K562 (cell line): ENCODE measurements around the gene TMEM178A.

Experiments
- CTCF ChIP-seq, 3 experiments: IDR thresholded peaks in 2 of 3; conservative IDR thresholded peaks in 1 of 3; 2 replicates each; pipeline ENCODE4 v1.5.1; 2011 to 2012; ENCODE audit warnings: low read length in 3 of 3, mild to moderate bottlenecking in 3 of 3, control low read depth in 2 of 3, improper control_type of control experiment in 1 of 3, inconsistent platforms in 1 of 3, low read depth in 1 of 3, mixed read lengths in 1 of 3, moderate library complexity in 1 of 3; ENCODE audit not compliant: insufficient read depth in 2 of 3
- EZH2 ChIP-seq: IDR thresholded peaks from 2 replicates; pipeline ENCODE4 v1.6.1; 2012; ENCODE audit warnings: low read depth, mild to moderate bottlenecking, inconsistent platforms, low read length, borderline replicate concordance
- GABPA ChIP-seq: fragments of 200-800 bp; sonication (Bioruptor generic); conservative IDR thresholded peaks from 2 replicates; pipeline ENCODE4 v1.6.1; 2016; ENCODE audit warnings: low read depth, missing genetic modification characterization, missing compliant biosample characterization
- KAT7 ChIP-seq: sonication (generic); formaldehyde crosslinking; IDR thresholded peaks from 2 replicates; pipeline ENCODE4 v1.8.0; 2022; ENCODE audit warnings: missing genetic modification reagents, mild to moderate bottlenecking, borderline replicate concordance
- NELFE ChIP-seq: IDR thresholded peaks from 2 replicates; pipeline ENCODE4 v1.6.1; 2011; ENCODE audit warnings: mild to moderate bottlenecking; ENCODE audit not compliant: insufficient read depth, insufficient read length
- NONO ChIP-seq, 2 experiments: fragments of 200-400 bp in 1 of 2; fragments of 450-650 bp in 1 of 2; formaldehyde crosslinking in 1 of 2; IDR thresholded peaks; 2 replicates each; pipeline ENCODE4 v1.6.1; 2017; ENCODE audit warnings: low read depth in 2 of 2, mild to moderate bottlenecking in 2 of 2, moderate library complexity in 2 of 2, low read length in 1 of 2
- NR2C2 ChIP-seq, 2 experiments: fragments of 200-800 bp in 1 of 2; sonication (Bioruptor generic) in 1 of 2; sonication (generic) in 1 of 2; formaldehyde crosslinking in 1 of 2; IDR thresholded peaks; 2 replicates each; pipeline versions ENCODE4 v1.6.1 to v1.8.0; 2016 to 2022; ENCODE audit warnings: mild to moderate bottlenecking in 1 of 2, missing compliant biosample characterization in 1 of 2, missing genetic modification characterization in 1 of 2, missing genetic modification reagents in 1 of 2
- POLR2A ChIP-seq: fragments of 450-650 bp; conservative IDR thresholded peaks from 2 replicates; pipeline ENCODE4 v1.6.1; 2016
- ZBTB1 ChIP-seq: sonication (generic); formaldehyde crosslinking; IDR thresholded peaks from 2 replicates; pipeline ENCODE4 v1.8.1; 2023; ENCODE audit warnings: missing genetic modification reagents, low read depth, mild to moderate bottlenecking, borderline replicate concordance
- ZBTB5 ChIP-seq: fragments of 450-650 bp; IDR thresholded peaks from 2 replicates; pipeline ENCODE4 v1.6.1; 2017; ENCODE audit warnings: antibody characterized with exemption
- ZFP1 ChIP-seq: fragments of 450-650 bp; formaldehyde crosslinking; IDR thresholded peaks from 2 replicates; pipeline ENCODE4 v1.4.0; 2020; ENCODE audit warnings: mild to moderate bottlenecking, mixed read lengths
- ZNF324 ChIP-seq: fragments of 250-450 bp; sonication (Bioruptor Pico); IDR thresholded peaks from 2 replicates; pipeline ENCODE4 v1.4.0; 2020; ENCODE audit warnings: mild to moderate bottlenecking

GRCh38 chr2:39706945-39707344, 41.2 kb downstream of the TMEM178A start:
- TF ChIP-seq EZH2 (no peak), ZNF324 (CRISPR knock-in tag) (no peak), ZFP1 (no peak), KAT7 (no peak), NONO (IDR thresholded peaks at IDR 0.05; ENCODE audit: low read depth in 2 of 2, low read length in 1 of 2) (no peak), ZBTB5 (no peak), CTCF (IDR thresholded peaks at IDR 0.05 in 2 of 3, conservative IDR thresholded peaks at IDR 0.05 in 1 of 3; ENCODE audit: insufficient read depth in 2 of 3, low read depth in 1 of 3, low read length in 3 of 3) (no peak), NR2C2 (CRISPR knock-in tag; IDR thresholded peaks at IDR 0.05) (no peak), NR2C2 (tag; IDR thresholded peaks at IDR 0.05) (no peak), NELFE (no peak), ZBTB1 (no peak), POLR2A (no peak), GABPA (tag) (no peak)
